Dedifferentiated amniotic fluid mesenchymal stem cell (primary cell): ENCODE results near the gene ETV4.

ENCODE experiments used
- DNase-seq: peaks from one replicate; pipeline ENCODE4 v3.0.0-alpha.2; 2016; ENCODE audit errors: extremely low spot score

Gene ETV4

GRCh38 chr17:43546319-43547188 lies at the start of gene ETV4:
TSS of gene ETV4 (minus strand) at chr17:43546340. CDS start at chr17:43545617, 723 bp downstream.
- peak; percentile 87 for DNase-seq

DNA sequence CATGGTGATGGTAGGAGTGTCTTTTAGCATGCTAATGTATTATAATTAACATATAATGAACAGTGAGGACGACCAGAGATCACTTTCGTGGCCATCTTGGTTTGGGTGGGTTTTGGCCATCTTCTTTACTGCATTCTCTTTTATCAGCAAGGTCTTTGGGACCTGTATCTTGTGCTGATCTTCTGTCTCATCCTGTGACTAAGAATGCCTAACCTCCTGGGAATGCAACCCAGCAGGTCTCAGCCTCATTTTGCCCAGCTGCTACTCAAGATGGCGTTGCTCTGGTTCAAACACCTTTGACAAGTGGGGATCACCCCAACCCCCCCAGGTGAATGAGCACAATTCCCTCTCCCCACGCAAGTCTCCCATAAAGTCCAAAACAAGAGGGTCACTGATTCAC lies 49.3 kb upstream of the ETV4 start:
- DNase-seq, result no peak

DNA sequence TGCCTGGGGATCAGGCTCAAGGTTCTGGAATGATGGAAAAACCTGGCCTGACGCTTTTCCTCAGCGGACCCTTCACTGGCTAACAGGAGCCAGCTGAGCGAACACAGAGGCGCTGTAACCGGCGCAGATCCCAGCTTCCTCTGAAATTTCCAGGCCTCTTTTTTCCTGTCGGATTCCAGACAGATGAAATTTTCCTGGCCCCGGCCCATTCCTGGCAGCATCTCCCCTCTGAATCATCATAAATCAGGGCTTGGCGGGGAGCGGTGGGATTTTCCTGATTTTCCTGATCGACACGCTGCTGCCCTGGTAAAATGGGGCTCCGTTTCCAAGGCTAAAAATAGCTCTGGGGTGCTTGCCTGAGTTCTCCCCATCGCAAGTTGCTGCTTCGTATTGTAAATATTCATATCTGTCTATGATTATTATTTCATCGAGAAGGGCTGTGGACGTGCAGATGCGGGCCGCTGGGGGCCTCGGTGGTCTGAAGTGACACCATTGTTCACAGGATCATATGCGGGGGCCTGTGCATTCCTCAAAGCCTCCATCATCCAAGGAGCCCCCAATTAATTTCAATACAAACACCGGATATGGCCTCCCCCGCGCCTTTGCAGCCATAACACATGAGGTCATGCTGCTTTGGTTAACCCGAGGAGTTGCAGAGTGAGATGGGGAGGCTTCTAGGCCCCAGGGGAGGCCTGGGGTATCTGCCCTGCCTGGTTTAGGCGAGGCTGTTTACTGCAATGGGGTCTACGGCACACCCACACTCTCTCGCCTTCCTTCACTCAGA lies 45.8 kb upstream of the ETV4 start:
- DNase-seq, result peak; percentile 86

DNA sequence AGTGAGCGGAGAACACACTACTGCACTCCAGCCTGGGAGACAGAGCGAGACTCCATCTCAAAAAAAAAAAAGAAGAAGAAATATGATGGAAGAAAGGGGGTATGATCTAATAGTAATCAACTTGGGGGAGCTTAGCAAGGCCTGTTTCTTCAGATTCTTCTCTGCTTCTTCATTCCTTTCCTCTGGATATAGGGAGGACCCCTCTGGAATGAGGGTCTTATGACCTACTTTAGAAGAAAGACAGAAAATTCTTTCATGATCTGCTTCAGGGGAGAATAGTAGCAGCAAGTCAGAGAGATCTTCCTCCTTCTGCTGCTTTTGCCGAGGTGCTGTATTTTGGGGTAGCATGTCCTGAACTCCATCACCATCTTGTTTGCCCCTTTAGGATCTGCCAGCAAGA lies 44.9 kb upstream of the ETV4 start:
- no peak for DNase-seq

- DNase-seq, result no peak
These were observed 42.7 kb upstream of the ETV4 start for GRCh38 chr17:43588664-43589435.

DNA sequence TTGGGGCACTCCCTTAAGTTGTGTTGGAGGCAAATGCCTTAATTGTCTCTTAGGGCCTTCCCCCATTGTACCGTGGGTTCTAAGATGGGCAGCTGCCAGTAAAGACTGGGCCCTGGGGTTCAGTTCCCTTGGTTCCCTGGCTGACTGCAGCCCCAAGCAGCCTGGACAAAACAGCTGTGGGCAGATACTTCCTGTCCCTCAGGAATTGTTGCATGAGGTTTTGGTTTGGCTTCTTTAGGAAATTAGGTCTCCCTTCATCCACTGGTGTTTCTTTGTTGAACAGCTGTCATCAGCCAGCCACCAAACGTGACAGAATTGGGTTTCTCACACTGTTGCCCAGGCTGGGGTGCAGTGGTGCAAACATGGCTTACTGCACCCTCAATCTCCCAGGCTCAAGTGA lies 42.0 kb upstream of the ETV4 start:
- DNase-seq, result no peak

- DNase-seq, result no peak
These were observed 41.5 kb upstream of the ETV4 start for GRCh38 chr17:43587647-43588046.

- DNase-seq, result no peak
These were observed 38.5 kb upstream of the ETV4 start for GRCh38 chr17:43584666-43585102.

DNA sequence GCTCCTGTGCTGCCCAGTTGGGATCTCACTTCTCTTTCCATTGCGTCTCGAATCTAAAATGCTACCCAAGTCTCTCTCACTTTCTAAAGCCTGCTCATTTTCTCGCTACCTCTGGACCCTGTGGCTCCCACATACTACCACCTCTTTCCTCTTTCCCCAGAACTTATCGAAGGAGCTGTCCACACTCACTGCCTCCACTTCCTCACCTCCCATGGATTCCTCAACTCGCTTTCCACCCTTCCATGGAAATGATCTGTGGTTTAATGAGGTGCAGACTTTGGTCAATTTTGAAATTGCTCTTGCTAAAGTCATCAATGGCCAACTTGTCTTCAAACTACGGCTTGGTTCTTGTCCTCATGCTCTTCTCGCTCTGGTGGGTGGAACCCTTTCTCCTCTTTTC lies 37.2 kb upstream of the ETV4 start:
- no peak for DNase-seq

DNA sequence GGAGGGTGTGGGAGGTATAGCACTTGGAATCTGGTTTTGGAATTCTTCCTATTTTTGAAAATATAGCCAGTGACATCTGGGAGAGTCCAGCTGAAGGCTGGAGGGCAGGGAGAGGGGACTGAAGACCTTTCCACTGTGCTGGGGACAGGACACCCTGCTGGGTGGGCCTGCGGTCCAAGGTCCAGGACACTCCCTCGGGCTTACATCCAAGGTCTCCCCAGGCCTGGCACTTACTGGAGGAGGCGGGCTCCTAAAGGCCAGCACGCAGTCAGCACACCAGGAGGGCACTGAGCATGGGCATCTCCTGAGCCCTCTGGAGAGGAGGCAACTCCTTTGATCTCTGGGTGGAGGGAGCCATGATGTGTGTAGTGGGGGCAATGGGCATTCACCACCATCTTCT lies 35.5 kb upstream of the ETV4 start:
- DNase-seq, result no peak

GRCh38 chr17:43581130-43581529 lies 35.0 kb upstream of the ETV4 start:
- no peak for DNase-seq

DNA sequence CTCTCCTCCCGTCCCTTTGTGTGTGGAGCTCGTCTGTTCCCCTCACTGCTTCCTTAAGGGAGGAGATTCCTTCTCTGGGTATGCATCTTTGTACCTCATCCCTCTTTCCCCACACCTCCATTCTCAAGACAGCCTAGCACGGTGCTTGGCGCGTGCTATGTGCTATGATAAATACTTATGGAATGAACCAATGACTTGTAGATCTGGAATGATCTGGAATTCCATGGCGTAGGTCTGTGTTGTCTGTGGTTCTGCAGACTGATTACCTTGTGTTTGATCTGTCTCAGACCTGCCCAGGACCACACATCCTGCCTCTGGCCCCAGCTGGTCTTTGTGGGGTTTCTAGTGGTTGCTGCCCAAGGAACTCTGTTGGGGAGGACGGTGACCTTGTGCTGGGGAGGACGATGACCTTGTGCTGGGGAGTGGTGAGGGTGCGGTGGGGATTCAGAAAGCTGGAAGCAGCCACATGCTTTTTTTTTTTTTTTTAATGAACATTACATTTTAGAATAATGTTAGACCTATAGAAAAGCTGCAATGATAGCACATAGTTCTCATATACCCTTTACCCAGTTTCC lies 33.5 kb upstream of the ETV4 start:
- DNase-seq, result peak; percentile 24

GRCh38 chr17:43578699-43579565 lies 32.8 kb upstream of the ETV4 start:
- peak; percentile 22 for DNase-seq

GRCh38 chr17:43578404-43578698 lies 32.2 kb upstream of the ETV4 start:
- DNase-seq, result no peak

DNA sequence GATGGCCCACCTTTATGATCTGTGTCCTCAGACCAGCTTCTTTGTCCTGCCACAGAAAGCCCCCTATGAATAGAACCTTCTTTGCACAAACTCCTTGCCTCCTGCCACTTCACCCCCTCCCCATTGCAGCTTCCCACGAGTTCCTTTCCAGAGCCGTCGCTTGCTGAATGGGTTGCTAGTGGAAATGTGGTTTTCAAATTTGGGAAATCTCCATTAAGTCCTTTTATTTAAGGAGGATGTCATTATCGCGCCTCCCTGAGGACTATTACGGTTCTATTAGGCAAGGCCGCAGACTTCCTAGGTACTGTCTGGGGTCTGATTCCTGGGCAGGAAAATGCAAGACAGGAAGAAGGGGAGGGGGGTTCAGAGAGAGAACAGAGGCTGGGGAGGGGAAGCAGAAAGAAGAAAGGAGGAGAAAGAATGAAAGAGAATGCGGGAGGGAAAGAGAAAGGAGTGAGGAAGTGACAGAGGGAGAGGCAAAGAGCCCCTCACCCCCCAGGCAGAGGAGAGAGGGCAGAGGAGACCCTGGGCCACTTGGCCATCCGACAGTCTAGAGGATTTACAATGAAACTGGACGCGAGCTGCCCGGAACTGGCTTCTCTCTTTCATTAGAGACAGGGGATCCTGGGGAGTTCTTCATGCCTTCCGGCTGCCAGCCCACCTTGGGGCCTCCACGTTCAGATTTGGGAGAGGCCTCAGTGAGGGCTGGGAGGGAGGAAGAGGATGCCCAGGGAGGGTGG lies 31.7 kb upstream of the ETV4 start:
- DNase-seq, result no peak

GRCh38 chr17:43576563-43577229 lies 30.6 kb upstream of the ETV4 start:
- peak; percentile 68 for DNase-seq

DNA sequence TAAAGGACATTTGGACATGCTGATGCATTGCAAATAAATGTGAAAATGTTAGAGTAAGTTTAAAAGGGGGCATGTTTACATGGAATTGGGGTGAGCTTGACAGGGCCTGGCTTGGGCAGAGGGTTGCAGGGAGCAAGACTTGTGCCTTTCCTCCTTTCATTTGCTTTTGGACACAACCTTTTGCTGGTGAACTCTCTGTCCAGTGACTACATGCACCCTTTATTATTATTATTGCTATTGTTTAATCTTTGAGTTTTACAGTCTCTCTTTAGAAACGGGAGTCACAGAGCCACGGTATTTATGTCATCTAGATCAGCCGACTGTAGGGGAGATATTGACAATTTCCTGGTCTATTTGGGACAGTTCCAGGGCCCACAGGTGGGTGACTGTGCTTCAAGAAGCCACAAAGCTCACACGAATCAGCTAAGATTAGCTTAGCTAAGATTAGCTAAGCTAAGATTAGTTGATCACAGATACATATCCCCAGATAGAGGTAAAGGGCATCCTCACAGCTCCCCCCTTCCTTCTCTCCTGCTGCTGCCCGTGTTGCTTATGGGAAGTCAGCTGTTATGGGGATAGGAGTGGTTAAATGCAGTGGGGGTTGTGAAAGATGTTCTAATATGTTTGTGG lies 28.9 kb upstream of the ETV4 start:
- no peak for DNase-seq

DNA sequence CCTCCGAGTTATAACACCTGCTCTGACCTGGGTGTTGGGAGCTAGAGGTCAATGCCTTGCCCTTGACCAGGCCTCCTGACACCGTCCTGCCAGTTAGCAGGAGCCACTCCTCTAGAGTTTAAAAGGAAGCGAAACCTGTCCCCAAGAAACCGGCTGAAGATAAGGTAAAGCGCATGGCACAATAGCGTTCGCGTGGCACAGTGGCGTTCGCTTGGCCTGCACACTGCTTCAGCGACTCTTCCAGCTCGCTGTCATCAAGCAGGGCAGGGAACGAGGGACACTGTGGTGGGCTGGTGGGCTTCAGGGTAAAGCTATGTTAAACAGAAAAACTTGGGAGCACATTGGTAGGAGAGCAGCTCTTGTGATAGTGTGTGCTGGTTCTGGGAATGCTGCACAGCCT lies 28.2 kb upstream of the ETV4 start:
- no peak for DNase-seq

- DNase-seq, result no peak
These were observed 27.6 kb upstream of the ETV4 start for GRCh38 chr17:43573579-43574321.
